NOMO-1 (cell line): ENCODE measurements around the gene STIMATE.

Experiments used
- DNase-seq, 2 experiments: peaks; one replicate each; lab custom pipeline; 2025; ENCODE audit not compliant: unreplicated experiment in 2 of 2; lab: John Stamatoyannopoulos, UW

Gene STIMATE

DNA sequence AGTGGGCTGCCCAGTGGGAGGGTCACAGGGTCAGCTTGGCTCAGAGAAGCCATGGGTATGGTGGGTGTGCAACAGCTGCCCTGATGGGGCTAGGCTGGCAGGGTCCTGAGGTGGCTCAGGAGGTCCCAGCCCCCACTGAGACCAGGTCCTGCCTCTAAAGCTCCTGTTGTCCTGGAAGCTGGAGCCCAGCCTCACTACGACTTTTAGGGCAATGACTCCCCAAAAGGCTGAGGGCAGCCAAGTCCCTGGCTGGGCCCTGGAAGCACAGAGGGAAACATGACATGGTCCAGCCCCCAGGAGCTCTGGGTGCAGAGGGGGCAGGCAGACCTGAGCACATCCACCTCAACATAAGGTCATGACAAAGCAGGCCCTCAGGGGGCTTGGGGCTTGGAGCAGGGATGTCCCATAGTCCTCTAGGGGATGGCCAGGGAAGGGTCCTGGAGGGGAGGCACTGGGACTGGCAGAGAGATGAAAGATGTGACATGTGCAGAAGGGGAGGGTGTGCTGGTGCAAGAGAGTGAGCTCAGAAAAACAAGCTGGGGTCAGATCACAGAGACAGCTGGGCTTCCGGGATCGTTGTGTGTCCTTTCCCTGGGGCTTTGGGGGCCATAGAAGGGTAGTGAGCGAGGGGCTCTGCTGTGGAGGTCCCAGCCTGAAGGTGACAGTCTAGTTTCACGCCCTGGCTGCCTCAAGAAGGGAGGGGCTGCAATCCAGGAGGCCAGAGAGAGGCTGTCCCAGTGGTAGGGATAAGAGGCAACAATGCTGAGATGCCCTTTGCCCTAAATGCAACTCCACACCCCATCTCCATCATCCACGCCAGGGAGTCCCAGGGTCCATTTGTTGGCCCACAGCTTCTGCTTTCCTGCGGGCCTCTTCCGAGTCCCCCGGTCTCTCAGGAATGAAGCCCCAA, 103.4 kb downstream of the STIMATE start:
- no peak for DNase-seq

DNA sequence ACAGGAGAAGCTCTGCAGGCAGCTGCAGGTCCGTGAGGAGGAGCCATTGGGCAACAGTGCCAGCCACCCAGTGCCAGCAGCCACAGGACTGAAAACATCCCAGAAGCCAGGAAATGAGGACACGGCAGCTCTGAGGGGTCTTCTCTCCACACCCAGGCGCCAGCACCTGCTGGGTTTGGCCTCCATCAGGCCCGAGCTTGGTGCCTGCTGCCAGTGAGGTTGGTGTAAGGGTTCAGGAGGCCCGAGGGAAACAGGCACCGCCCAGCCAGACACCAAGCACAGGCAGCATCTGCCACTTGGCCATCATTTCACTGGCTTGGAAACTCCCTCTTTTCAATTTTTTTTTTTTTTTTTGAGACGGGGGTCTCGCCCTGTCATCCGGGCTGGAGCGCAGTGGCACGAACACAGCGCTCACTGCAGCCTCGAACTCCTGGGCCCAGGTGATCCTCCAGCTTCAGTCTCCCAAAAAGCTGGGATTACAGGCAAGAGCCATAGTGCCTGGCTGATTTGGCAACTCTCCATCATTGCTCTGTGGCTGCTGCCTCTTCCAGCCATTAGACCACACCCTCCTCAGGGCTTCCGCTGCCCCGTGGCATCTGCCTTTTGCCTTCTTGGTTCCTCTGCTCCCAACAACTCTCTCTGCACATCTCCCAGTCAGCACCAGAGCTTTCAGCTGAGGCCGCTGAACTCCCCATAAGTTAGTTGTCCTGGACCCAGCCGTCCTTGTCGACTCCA, 104.2 kb downstream of the STIMATE start:
- no peak for DNase-seq

DNA sequence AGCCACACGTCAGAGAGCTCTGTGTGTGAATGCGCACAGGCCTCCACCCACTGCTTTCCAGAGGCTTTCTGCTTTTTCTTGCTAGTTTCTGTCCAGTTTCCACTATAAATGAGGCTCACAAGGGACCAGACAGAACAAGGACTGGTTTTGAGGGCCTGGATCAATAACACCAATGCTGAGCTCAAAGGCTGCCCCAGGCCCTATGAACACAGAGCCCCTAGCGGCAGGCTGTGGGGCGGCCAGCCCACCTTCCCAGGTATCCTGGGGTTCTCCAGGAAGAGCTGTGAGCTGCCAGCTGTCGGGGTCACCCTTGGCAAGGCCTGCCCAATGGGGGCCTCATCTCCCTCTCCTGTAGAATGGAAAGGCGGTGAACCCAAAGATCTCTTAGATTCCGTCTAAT, 104.9 kb downstream of the STIMATE start:
- no peak for DNase-seq

DNA sequence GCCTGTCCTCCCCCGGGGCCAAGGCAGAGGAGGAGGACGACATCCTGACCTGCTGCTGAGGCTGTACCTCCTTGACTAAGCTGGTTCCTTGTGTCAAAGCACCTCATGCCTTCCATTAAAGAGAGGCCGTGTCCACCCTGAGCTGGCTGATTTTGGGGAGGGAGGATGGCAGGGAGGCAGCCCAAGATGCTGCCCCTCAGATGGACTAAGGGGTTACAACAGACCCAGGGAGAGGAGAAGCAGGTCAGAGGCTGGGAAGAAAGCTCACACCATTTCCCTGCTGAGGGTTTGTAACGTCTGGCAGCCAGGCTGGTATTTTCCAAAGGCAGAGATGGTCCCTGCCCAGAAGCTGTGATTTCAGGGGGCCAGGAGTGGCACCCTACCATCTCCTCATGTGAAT, 105.4 kb downstream of the STIMATE start:
- DNase-seq: no peak

DNA sequence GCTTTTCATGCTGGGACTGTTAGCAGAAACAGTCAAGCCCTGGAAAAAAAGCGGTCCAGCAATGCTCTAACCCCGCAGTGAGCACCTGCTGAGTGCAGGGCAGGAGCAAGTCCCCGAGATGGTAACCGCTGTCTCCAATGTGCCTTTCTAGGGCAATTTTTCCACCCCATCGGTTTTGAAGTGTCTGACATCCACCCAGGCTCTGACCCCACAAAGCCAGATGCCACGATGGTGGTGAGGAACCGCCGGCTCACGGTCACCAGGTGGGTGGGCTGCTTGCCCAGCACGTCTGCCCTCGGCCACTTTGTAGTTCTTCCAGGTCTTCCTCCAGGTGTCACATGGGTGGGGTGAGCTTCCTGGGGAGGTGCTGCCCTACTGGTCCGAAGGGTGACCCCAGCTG, 106.0 kb downstream of the STIMATE start:
- DNase-seq: no peak

DNA sequence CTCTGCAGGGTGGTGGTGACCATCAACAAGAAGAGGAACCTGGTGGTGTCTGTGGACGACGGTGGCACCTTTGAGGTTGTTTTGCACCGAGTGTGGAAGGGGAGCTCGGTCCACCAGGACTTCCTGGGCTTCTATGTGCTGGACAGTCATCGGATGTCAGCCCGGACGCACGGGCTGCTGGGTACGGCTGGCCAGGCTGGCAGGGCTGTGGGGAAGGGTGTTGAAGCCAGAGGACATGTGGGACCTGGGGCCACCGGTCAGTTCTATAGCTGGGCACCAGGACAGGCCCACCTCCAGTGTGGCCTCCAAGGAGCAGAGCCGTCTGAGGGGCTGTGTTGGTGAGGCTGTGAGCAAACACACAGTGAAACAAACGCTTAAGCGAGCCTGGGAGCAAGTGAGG, 106.6 kb downstream of the STIMATE start:
- DNase-seq: no peak

DNA sequence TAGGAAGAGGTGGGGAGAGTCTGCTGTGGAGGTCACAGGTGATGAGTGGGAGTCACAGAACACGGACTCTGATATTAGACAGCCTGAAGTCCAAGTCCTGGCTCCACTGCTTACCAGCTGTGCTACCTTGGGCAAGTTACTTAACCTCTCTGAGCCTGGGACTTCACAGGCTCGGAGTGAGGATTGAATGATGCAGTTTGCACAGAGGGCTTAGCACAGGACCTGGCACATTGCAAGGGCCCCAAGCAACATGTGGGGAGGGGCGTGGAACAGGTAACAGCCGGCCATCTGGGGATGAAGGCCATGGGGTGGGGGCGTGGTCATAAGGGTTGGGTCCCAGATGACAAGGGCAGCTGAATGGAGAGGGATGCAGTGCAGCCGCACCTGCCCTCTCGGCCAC, 107.0 kb downstream of the STIMATE start:
- no peak for DNase-seq

DNA sequence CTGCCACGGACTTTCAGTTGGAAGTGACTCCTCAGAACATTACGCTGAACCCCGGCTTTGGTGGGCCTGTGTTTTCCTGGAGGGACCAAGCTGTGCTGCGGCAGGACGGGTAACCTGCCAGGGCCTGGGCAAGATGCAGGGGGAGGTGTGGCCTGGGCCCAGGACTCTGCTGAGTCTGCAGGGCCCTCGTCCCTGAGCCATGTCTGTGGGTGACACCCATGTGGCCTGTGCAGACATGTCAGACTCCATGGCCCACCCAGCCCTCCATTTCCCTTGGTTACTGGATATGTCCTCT, 107.7 kb downstream of the STIMATE start:
- DNase-seq: no peak

DNA sequence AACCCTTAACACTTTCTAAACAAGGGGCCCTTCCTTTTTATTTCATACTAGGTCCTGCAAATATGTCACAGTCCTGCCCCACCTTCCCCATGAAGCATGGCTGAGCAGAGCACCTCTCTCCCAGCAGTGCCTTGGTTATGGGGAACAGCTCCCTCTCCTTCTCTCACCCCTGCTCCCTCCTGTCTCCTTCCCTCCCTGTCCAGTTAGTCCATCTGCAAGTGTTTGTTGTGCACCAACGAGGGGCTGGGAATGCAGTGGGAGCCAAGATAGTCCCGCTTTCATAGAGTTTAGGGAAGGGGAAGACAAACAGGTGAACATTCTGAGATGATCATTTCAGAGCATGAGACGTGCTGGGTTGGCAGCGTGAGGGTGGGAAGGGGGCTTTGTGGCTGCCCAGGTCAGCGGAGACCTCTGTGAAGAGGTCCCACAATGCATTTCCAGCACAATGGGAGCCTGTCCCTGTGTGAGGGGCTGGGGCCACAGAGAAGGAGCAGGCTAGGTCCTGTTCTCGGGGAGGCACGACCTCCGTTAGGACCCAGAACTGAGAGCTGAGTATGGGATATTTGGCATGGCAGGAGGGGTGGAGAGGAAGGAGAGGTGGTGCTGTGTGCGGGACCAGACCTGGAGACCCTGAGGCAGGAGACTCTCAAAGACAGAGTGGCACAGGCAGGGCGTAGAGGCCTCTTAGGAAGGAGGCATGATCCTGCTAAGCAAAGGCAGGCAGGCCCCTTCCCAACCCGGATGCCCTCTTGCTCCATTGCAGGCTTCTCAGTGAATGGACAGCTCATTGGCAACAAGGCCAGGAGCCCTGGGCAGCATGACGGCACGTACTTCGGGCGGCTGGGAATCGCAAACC, 108.2 kb downstream of the STIMATE start:
- no peak for DNase-seq

DNA sequence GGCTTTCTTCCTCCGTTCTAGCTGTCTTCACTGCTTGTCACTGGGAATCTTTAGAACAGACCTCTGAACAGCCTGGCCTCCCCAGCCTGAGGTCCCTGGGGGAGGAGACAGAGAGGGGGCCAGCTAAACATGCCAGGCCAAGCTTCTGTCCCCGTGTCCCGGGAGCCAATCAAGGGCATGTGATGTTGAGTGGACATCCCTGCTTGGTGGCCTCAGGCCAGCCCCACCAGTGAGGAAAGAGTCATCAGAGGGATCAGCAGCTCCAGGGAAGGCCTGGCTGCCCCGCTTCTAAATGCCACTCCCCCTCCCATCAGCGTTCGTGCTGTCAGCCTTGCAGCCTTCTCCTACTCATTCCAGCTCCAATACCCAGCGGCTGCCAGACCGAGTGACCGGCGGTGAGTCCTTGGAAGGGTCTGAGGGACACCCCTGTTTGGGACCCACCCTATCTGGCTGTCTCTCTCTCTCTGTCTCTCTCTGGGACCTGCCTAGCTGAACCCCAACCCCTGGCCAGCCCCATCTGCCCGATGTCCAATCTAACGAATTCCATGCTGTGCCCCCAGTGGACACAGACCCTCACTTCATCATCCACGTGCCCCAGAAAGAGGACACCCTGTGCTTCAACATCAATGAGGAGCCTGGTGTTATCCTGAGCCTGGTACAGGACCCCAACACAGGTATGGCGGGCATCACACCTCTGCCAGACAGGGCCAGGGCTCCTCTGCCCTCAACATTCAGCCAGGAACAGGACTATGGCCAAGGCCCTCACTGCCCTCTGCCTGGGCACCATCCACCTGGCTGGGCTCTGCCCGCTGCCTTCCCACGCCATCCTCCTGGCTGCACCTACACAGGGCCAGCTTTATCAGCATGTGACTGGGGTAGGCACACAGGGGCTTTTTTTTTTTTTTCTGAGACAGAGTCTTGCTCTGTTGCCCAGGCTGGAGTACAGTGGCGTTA, 109.4 kb downstream of the STIMATE start:
- no peak for DNase-seq

DNA sequence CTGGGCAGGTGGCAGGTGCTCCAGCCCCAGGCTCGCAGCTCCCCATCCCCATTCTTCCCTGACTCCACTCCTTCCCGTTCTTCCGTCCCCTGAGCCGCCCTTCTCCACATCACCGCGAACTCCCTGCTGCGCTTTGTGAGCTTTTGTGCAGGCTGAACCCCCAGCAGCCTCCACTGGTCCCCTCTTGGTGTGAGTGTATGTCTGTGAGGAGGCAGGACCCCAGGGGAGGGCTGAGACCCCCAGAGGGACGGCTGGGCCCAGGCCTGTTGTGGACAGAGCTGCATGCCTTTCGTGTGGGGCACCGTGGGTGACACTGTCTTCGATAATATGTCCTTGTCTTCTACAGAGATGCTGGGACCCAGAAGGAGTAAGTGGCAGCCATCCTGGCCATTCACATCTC, 110.1 kb downstream of the STIMATE start:
- no peak for DNase-seq
